Naive thymus-derived CD8-positive, alpha-beta T cell (primary cell): ENCODE measurements around the gene NEXMIF. TPM values are rescaled to one million over a fixed set of nuclear protein-coding genes. Genes with fewer than 3 reads are reported as not detected.
"Not testable (repeated sequence)": the region's sequence is repeated elsewhere in the genome, so short reads cannot be mapped to it uniquely, and the experiment has no call there.

Source experiments
- ATAC-seq, 2 donors: fragments of 150-1000 bp; cut with Tn5 transposase in 1 of 2; sonication (Bioruptor Pico), chemical (Tn5 transposase) in 1 of 2; 1 replicate in 1 of 2; 2 replicates in 1 of 2; pipeline ENCODE4 v1.10.0; 2021; ENCODE audit warnings: mild to moderate bottlenecking in 2 of 2, moderate library complexity in 2 of 2
- POLR2A ChIA-PET: fragments of 350-600 bp; sonication (Branson Sonifier 250); formaldehyde crosslinking; loops from one replicate; lab custom pipeline; 2021; ENCODE audit warnings: antibody characterized with exemption; lab: Charles Lee
- DNase-seq, 10 donors: peaks; one replicate each; pipeline versions ENCODE4 v3.0.0 to v3.0.0-alpha.2; 2020 to 2022
- H3K27ac Mint-ChIP-seq, 10 donors: one replicate each; pipeline ENCODE4 v1.8.0; 2020 to 2022; ENCODE audit warnings: mild to moderate bottlenecking in 10 of 10, mixed read lengths in 10 of 10, moderate library complexity in 4 of 10, inconsistent platforms in 1 of 10
- H3K27me3 Mint-ChIP-seq, 5 donors: one replicate each; pipeline ENCODE4 v1.8.0; 2021 to 2022; ENCODE audit warnings: mixed read lengths in 5 of 5
- H3K36me3 Mint-ChIP-seq, 3 donors: one replicate each; pipeline ENCODE4 v1.8.0; 2020 to 2022; ENCODE audit warnings: mixed read lengths in 3 of 3, mild to moderate bottlenecking in 2 of 3, inconsistent platforms in 1 of 3
- H3K4me1 Mint-ChIP-seq, 4 donors: one replicate each; pipeline ENCODE4 v1.8.0; 2021 to 2022; ENCODE audit warnings: mixed read lengths in 4 of 4
- H3K4me3 Mint-ChIP-seq, 10 donors: one replicate each; pipeline ENCODE4 v1.8.0; 2020 to 2022; ENCODE audit warnings: mild to moderate bottlenecking in 10 of 10, mixed read lengths in 10 of 10, moderate library complexity in 6 of 10, inconsistent platforms in 1 of 10
- H3K9me3 Mint-ChIP-seq, 9 donors: one replicate each; pipeline ENCODE4 v1.8.0; 2020 to 2022; ENCODE audit warnings: mixed read lengths in 9 of 9, mild to moderate bottlenecking in 3 of 9, inconsistent platforms in 1 of 9, moderate library complexity in 1 of 9
- polyA plus RNA-seq, 3 donors: library from polyadenylated mRNA; unstranded; fragments of 300-500 nt; fragmentation: Illumina TruSeq; gene quantifications; one replicate each; pipeline ENCODE4 v1.2.3, GENCODE V29; 2021
- total RNA-seq, 8 experiments: library from RNA in 2 of 8; stranded (reverse) in 2 of 8; gene quantifications; one replicate each; pipeline ENCODE4 v1.2.3 and lab custom pipeline; 2021 to 2026

NEXMIF gene
- total RNA-seq (1 to 10 TPM; 1.5 to 1.8 TPM), polyA plus RNA-seq (under 1 TPM; 0.07 to 0.97 (median 0.56) TPM), total RNA-seq (lab: John Stamatoyannopoulos, UW) (2.0 to 6.9 (median 5.1) reads per million in 6 experiments)

GRCh38 chrX:74925225-74926088, at the start of gene NEXMIF:
Gene NEXMIF, minus strand, starts transcription at chrX:74925452.
- no peaks in the 10 kb centered on the region for H3K36me3 Mint-ChIP-seq
- H3K27me3 Mint-ChIP-seq: peaks cover 0 to 16% (median 7%) of the 10 kb centered on the region in 5 donors
- H3K9me3 Mint-ChIP-seq: no peaks in the 10 kb centered on the region
- peaks cover 0 to 9% (median 4%) of the 10 kb centered on the region in 4 donors for H3K4me1 Mint-ChIP-seq
- peak within 1 kb of the TSS; percentile 88 to 97 (median 94) for H3K4me3 Mint-ChIP-seq
- ATAC-seq (peak; percentile 78 to 84), DNase-seq (peak in 8 of 10 donors; percentile 13 to 67 (median 34))
- POLR2A ChIA-PET: interaction anchor here (1.4 to 1.6 kb wide), 2 partner anchors 231 to 311 kb away, joined by 3 to 11 read pairs; partner anchors contain the start of genes ABCB7 and RLIM
- H3K27ac Mint-ChIP-seq: peak within 1 kb of the TSS; percentile 66 to 94 (median 92)

- DNase-seq, H3K27me3 Mint-ChIP-seq, H3K36me3 Mint-ChIP-seq, POLR2A ChIA-PET, H3K9me3 Mint-ChIP-seq, H3K4me1 Mint-ChIP-seq, H3K4me3 Mint-ChIP-seq, H3K27ac Mint-ChIP-seq, ATAC-seq: not testable (repeated sequence)
Observed at GRCh38 chrX:74961962-74962361, 36.7 kb upstream of the NEXMIF start.

GRCh38 chrX:74949717-74950116, 24.5 kb upstream of the NEXMIF start:
- Mint-ChIP-seq H3K27ac (no peak overlapping the region), H3K4me1 (no peaks in the 10 kb centered on the region), H3K36me3 (peaks cover 0 to 2% (median 0%) of the 10 kb centered on the region in 3 donors), H3K9me3 (peaks cover 0 to 12% (median 0%) of the 10 kb centered on the region in 9 donors), H3K27me3 (peaks cover 0 to 4% (median 0%) of the 10 kb centered on the region in 5 donors), H3K4me3 (no peak overlapping the region)
- DNase-seq (no peak), ATAC-seq (no peak)
- POLR2A ChIA-PET: no interaction called here

- peaks cover 0 to 31% (median 0%) of the 10 kb centered on the region in 9 donors for H3K9me3 Mint-ChIP-seq
- POLR2A ChIA-PET: no interaction called here
- H3K36me3 Mint-ChIP-seq: peaks cover 0 to 15% (median 2%) of the 10 kb centered on the region in 3 donors
- peak overlapping the region in 6 of 10 donors; percentile 9 to 77 (median 44) for H3K27ac Mint-ChIP-seq
- H3K27me3 Mint-ChIP-seq: peaks cover 0 to 3% (median 0%) of the 10 kb centered on the region in 5 donors
- peak overlapping the region in 7 of 10 donors; percentile 8 to 61 (median 51) for H3K4me3 Mint-ChIP-seq
- H3K4me1 Mint-ChIP-seq: peaks cover 4 to 22% (median 13%) of the 10 kb centered on the region in 4 donors
- peak in 2 of 10 donors; percentile 45 to 47 for DNase-seq
- ATAC-seq: peak in 1 of 2 donors; percentile 62
Observed at GRCh38 chrX:74940414-74940813, 15.2 kb upstream of the NEXMIF start.

GRCh38 chrX:74931214-74931613, 6.0 kb upstream of the NEXMIF start:
- Mint-ChIP-seq H3K4me3 (no peak overlapping the region), H3K36me3 (no peaks in the 10 kb centered on the region), H3K4me1 (peaks cover 0 to 7% (median 1%) of the 10 kb centered on the region in 4 donors), H3K27me3 (peaks cover 0 to 13% (median 7%) of the 10 kb centered on the region in 5 donors), H3K9me3 (no peaks in the 10 kb centered on the region), H3K27ac (no peak overlapping the region)
- peak in 1 of 2 donors; percentile 45 for ATAC-seq
- POLR2A ChIA-PET: no interaction called here
- peak in 1 of 10 donors; percentile 21 for DNase-seq

- peaks cover 0 to 14% (median 3%) of the 10 kb centered on the region in 5 donors for H3K27me3 Mint-ChIP-seq
- H3K36me3 Mint-ChIP-seq: no peaks in the 10 kb centered on the region
- POLR2A ChIA-PET: interaction anchor here (1.4 to 1.6 kb wide), 2 partner anchors 232 to 310 kb away, joined by 3 to 11 read pairs; partner anchors contain the start of genes ABCB7 and RLIM
- ATAC-seq: peak; percentile 67 to 79
- peak overlapping the region; percentile 88 to 97 (median 94) for H3K4me3 Mint-ChIP-seq
- H3K9me3 Mint-ChIP-seq: no peaks in the 10 kb centered on the region
- DNase-seq: peak; percentile 4 to 59 (median 26)
- H3K27ac Mint-ChIP-seq: peak overlapping the region; percentile 66 to 94 (median 92)
- peaks cover 0 to 9% (median 4%) of the 10 kb centered on the region in 4 donors for H3K4me1 Mint-ChIP-seq
Observed at GRCh38 chrX:74924449-74925224, 615 bp downstream of the NEXMIF start.

- Mint-ChIP-seq H3K36me3 (no peaks in the 10 kb centered on the region), H3K27me3 (peaks cover 0 to 14% (median 3%) of the 10 kb centered on the region in 5 donors), H3K9me3 (no peaks in the 10 kb centered on the region), H3K27ac (peak overlapping the region in 7 of 10 donors; percentile 7 to 94 (median 83)), H3K4me1 (peaks cover 0 to 9% (median 4%) of the 10 kb centered on the region in 4 donors), H3K4me3 (peak overlapping the region; percentile 75 to 97 (median 90))
- ATAC-seq (peak; percentile 29 to 31), DNase-seq (peak in 6 of 10 donors; percentile 3 to 41 (median 12))
- POLR2A ChIA-PET: interaction anchor here (1.4 to 1.6 kb wide), 2 partner anchors 232 to 309 kb away, joined by 3 to 11 read pairs; partner anchors contain the start of genes ABCB7 and RLIM
Observed at GRCh38 chrX:74923942-74924448, 1.3 kb downstream of the NEXMIF start.

GRCh38 chrX:74922922-74923543, 2.2 kb downstream of the NEXMIF start:
- peaks cover 0 to 9% (median 4%) of the 10 kb centered on the region in 4 donors for H3K4me1 Mint-ChIP-seq
- H3K27me3 Mint-ChIP-seq: peaks cover 0 to 14% (median 3%) of the 10 kb centered on the region in 5 donors
- POLR2A ChIA-PET: no interaction called here
- ATAC-seq (no peak), DNase-seq (no peak)
- no peaks in the 10 kb centered on the region for H3K9me3 Mint-ChIP-seq
- no peaks in the 10 kb centered on the region for H3K36me3 Mint-ChIP-seq
- H3K27ac Mint-ChIP-seq: no peak overlapping the region
- peak overlapping the region in 6 of 10 donors; percentile 79 to 97 (median 92) for H3K4me3 Mint-ChIP-seq

- Mint-ChIP-seq H3K9me3 (peaks cover 0 to 5% (median 0%) of the 10 kb centered on the region in 9 donors), H3K4me1 (no peaks in the 10 kb centered on the region), H3K27me3 (peaks cover 0 to 6% (median 0%) of the 10 kb centered on the region in 5 donors), H3K4me3 (no peak overlapping the region), H3K27ac (no peak overlapping the region), H3K36me3 (peaks cover 0 to 6% (median 3%) of the 10 kb centered on the region in 3 donors)
- DNase-seq (no peak), ATAC-seq (no peak)
- POLR2A ChIA-PET: no interaction called here
Observed at GRCh38 chrX:74911494-74911893, 13.8 kb downstream of the NEXMIF start.

GRCh38 chrX:74906417-74906816, 18.8 kb downstream of the NEXMIF start:
- POLR2A ChIA-PET: no interaction called here
- H3K4me1 Mint-ChIP-seq: no peaks in the 10 kb centered on the region
- ATAC-seq (no peak), DNase-seq (no peak)
- peaks cover 0 to 3% (median 0%) of the 10 kb centered on the region in 3 donors for H3K36me3 Mint-ChIP-seq
- no peak overlapping the region for H3K27ac Mint-ChIP-seq
- no peak overlapping the region for H3K4me3 Mint-ChIP-seq
- peaks cover 0 to 2% (median 0%) of the 10 kb centered on the region in 9 donors for H3K9me3 Mint-ChIP-seq
- H3K27me3 Mint-ChIP-seq: no peaks in the 10 kb centered on the region

- no peaks in the 10 kb centered on the region for H3K36me3 Mint-ChIP-seq
- DNase-seq (no peak), ATAC-seq (no peak)
- no peak overlapping the region for H3K4me3 Mint-ChIP-seq
- POLR2A ChIA-PET: no interaction called here
- peaks cover 0 to 1% (median 0%) of the 10 kb centered on the region in 9 donors for H3K9me3 Mint-ChIP-seq
- H3K27ac Mint-ChIP-seq: no peak overlapping the region
- no peaks in the 10 kb centered on the region for H3K27me3 Mint-ChIP-seq
- peaks cover 0 to 2% (median 0%) of the 10 kb centered on the region in 4 donors for H3K4me1 Mint-ChIP-seq
Observed at GRCh38 chrX:74902806-74903205, 22.4 kb downstream of the NEXMIF start.
